ENCODE results near the gene GALNS.
"Not testable (repeated sequence)": the region's sequence is repeated elsewhere in the genome, so short reads cannot be mapped to it uniquely, and the experiment has no call there.

GRCh38 chr16:88788749-88789148 is 68.0 kb downstream of the GALNS start:
- TF ChIP-seq POLR2AphosphoS5 (IDR thresholded peaks at IDR 0.05; ENCODE audit: low read depth); EZH2 (IDR thresholded peaks at IDR 0.05; ENCODE audit: low read depth, unreplicated experiment); CTCF (conservative IDR thresholded peaks at IDR 0.05; ENCODE audit: low read depth in 2 of 2); EZH2phosphoT487 (IDR thresholded peaks at IDR 0.05; ENCODE audit: unreplicated experiment); ETS1 (IDR thresholded peaks at IDR 0.05); CREB1 (CRISPR knock-in tag; IDR thresholded peaks at IDR 0.05; ENCODE audit: low read depth); JUNB (IDR thresholded peaks at IDR 0.05; ENCODE audit: unreplicated experiment): not testable (repeated sequence)

Measured in GM23338 (cell line).